ENCODE measurements around the gene JPH2.

DNA sequence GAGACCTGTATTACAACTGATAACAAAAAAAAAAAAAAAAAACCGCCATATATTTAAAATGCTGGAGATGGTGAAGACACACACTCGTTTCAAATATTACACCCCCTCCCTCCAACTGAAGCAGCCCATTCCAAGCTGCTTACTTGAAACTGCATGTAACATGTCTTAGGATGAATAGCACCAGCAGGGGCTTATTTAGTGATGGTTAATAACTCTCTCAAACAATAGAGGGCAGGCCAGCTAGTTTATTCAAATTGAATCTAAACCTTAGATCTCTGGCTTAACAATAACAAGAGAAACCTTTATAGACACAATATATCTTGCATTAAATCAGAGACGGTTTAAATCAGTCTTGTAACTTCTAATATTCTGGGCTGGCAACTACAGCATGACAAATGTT lies 9.3 kb upstream of the JPH2 start:
- TF ChIP-seq ZFP30 (CRISPR knock-in tag; IDR thresholded peaks at IDR 0.05) (no peak), RARB (CRISPR knock-in tag; IDR thresholded peaks at IDR 0.05) (no peak), ZFP3 (CRISPR knock-in tag; IDR thresholded peaks at IDR 0.05) (no peak), OSR1 (CRISPR knock-in tag; IDR thresholded peaks at IDR 0.05) (no peak), ZNF70 (CRISPR knock-in tag; IDR thresholded peaks at IDR 0.05) (no peak)
- TF ChIP-seq, protein P1, sequence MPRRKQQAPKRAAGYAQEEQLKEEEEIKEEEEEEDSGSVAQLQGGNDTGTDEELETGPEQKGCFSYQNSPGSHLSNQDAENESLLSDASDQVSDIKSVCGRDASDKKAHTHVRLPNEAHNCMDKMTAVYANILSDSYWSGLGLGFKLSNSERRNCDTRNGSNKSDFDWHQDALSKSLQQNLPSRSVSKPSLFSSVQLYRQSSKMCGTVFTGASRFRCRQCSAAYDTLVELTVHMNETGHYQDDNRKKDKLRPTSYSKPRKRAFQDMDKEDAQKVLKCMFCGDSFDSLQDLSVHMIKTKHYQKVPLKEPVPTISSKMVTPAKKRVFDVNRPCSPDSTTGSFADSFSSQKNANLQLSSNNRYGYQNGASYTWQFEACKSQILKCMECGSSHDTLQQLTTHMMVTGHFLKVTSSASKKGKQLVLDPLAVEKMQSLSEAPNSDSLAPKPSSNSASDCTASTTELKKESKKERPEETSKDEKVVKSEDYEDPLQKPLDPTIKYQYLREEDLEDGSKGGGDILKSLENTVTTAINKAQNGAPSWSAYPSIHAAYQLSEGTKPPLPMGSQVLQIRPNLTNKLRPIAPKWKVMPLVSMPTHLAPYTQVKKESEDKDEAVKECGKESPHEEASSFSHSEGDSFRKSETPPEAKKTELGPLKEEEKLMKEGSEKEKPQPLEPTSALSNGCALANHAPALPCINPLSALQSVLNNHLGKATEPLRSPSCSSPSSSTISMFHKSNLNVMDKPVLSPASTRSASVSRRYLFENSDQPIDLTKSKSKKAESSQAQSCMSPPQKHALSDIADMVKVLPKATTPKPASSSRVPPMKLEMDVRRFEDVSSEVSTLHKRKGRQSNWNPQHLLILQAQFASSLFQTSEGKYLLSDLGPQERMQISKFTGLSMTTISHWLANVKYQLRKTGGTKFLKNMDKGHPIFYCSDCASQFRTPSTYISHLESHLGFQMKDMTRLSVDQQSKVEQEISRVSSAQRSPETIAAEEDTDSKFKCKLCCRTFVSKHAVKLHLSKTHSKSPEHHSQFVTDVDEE (CRISPR knock-in tag; IDR thresholded peaks at IDR 0.05): no peak
- TF ChIP-seq, protein P2, sequence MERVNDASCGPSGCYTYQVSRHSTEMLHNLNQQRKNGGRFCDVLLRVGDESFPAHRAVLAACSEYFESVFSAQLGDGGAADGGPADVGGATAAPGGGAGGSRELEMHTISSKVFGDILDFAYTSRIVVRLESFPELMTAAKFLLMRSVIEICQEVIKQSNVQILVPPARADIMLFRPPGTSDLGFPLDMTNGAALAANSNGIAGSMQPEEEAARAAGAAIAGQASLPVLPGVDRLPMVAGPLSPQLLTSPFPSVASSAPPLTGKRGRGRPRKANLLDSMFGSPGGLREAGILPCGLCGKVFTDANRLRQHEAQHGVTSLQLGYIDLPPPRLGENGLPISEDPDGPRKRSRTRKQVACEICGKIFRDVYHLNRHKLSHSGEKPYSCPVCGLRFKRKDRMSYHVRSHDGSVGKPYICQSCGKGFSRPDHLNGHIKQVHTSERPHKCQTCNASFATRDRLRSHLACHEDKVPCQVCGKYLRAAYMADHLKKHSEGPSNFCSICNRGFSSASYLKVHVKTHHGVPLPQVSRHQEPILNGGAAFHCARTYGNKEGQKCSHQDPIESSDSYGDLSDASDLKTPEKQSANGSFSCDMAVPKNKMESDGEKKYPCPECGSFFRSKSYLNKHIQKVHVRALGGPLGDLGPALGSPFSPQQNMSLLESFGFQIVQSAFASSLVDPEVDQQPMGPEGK (CRISPR knock-in tag; IDR thresholded peaks at IDR 0.05; ENCODE audit: borderline replicate concordance): no peak
